ENCODE measurements around the gene CISTR.

CISTR gene

DNA sequence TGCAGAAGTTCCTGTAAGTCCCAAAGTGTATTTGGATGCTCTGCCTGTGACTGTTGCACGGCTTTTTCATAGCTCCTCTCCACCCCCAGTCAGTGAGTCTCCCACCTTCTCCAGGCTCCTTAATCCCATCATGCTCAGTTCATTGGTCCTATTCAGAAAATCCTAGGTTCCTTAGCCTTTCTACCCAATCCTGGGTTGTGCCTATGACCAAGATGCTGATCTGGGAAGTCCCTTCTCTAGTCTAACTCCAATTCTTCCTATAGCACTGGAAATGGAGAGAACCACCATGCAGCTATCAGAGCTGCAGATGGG lies 7.7 kb downstream of the CISTR start:
- Histone ChIP-seq H3K4me3 (ENCODE audit: low read length in 2 of 2) (no peak overlapping the region), H3K27ac (ENCODE audit: low read length) (no peak overlapping the region), H3K36me3 (ENCODE audit: control insufficient read depth in 2 of 2, insufficient read depth in 2 of 2, low read length in 2 of 2) (no peaks in the 10 kb centered on the region), H3K9me3 (ENCODE audit: control insufficient read depth in 2 of 2, low read length in 2 of 2) (no peaks in the 10 kb centered on the region), H3K9ac (ENCODE audit: low read length in 2 of 2) (no peak overlapping the region), H3K27me3 (ENCODE audit: control insufficient read depth in 1 of 2, insufficient read depth in 2 of 2, low read length in 2 of 2) (peaks cover 47 to 49% of the 10 kb centered on the region in 2 donors), H3K4me1 (ENCODE audit: control insufficient read depth, insufficient read depth, low read length) (peaks cover 18% of the 10 kb centered on the region)

GRCh38 chr12:53743266-53744129 lies 8.3 kb downstream of the CISTR start:
- H3K4me1 ChIP-seq (ENCODE audit: control insufficient read depth, insufficient read depth, low read length): peaks cover 18% of the 10 kb centered on the region
- no peak overlapping the region for H3K27ac ChIP-seq (ENCODE audit: low read length)
- H3K4me3 ChIP-seq (ENCODE audit: low read length in 2 of 2): peak overlapping the region in 1 of 2 donors; percentile 55
- H3K27me3 ChIP-seq (ENCODE audit: control insufficient read depth in 1 of 2, insufficient read depth in 2 of 2, low read length in 2 of 2): peaks cover 51 to 53% of the 10 kb centered on the region in 2 donors
- H3K9ac ChIP-seq (ENCODE audit: low read length in 2 of 2): peak overlapping the region in 1 of 2 donors; percentile 21
- H3K36me3 ChIP-seq (ENCODE audit: control insufficient read depth in 2 of 2, insufficient read depth in 2 of 2, low read length in 2 of 2): no peaks in the 10 kb centered on the region
- no peaks in the 10 kb centered on the region for H3K9me3 ChIP-seq (ENCODE audit: control insufficient read depth in 2 of 2, low read length in 2 of 2)

DNA sequence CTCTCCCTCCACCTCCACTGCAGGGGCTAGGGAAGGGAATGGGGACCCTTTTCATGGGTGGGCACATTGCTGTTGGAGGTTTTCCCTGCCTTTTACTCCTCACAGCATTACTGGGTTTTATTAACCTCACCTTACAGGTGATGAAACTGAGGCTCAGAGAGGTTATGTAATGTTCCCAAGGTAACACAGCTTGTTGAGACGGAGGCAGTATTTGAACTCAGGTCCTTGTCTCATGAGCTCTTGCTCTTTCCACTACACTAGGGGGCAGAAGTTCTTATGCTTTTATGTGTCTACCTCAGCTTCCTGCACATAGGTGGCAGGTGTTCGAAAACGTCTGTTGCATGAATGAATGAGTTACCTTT lies 11.7 kb downstream of the CISTR start:
- no peak overlapping the region for H3K27ac ChIP-seq (ENCODE audit: low read length)
- peaks cover 13% of the 10 kb centered on the region for H3K4me1 ChIP-seq (ENCODE audit: control insufficient read depth, insufficient read depth, low read length)
- H3K9ac ChIP-seq (ENCODE audit: low read length in 2 of 2): no peak overlapping the region
- H3K9me3 ChIP-seq (ENCODE audit: control insufficient read depth in 2 of 2, low read length in 2 of 2): no peaks in the 10 kb centered on the region
- peak overlapping the region in 1 of 2 donors; percentile 26 for H3K4me3 ChIP-seq (ENCODE audit: low read length in 2 of 2)
- no peaks in the 10 kb centered on the region for H3K36me3 ChIP-seq (ENCODE audit: control insufficient read depth in 2 of 2, insufficient read depth in 2 of 2, low read length in 2 of 2)
- H3K27me3 ChIP-seq (ENCODE audit: control insufficient read depth in 1 of 2, insufficient read depth in 2 of 2, low read length in 2 of 2): peaks cover 62 to 68% of the 10 kb centered on the region in 2 donors

- Histone ChIP-seq H3K27ac (ENCODE audit: low read length) (no peak overlapping the region), H3K4me1 (ENCODE audit: control insufficient read depth, insufficient read depth, low read length) (peaks cover 13% of the 10 kb centered on the region), H3K4me3 (ENCODE audit: low read length in 2 of 2) (peak overlapping the region; percentile 54 to 57), H3K27me3 (ENCODE audit: control insufficient read depth in 1 of 2, insufficient read depth in 2 of 2, low read length in 2 of 2) (peaks cover 62 to 63% of the 10 kb centered on the region in 2 donors), H3K9me3 (ENCODE audit: control insufficient read depth in 2 of 2, low read length in 2 of 2) (no peaks in the 10 kb centered on the region), H3K9ac (ENCODE audit: low read length in 2 of 2) (no peak overlapping the region), H3K36me3 (ENCODE audit: control insufficient read depth in 2 of 2, insufficient read depth in 2 of 2, low read length in 2 of 2) (no peaks in the 10 kb centered on the region)
Measured at GRCh38 chr12:53739214-53740129, 12.3 kb downstream of the CISTR start.

DNA sequence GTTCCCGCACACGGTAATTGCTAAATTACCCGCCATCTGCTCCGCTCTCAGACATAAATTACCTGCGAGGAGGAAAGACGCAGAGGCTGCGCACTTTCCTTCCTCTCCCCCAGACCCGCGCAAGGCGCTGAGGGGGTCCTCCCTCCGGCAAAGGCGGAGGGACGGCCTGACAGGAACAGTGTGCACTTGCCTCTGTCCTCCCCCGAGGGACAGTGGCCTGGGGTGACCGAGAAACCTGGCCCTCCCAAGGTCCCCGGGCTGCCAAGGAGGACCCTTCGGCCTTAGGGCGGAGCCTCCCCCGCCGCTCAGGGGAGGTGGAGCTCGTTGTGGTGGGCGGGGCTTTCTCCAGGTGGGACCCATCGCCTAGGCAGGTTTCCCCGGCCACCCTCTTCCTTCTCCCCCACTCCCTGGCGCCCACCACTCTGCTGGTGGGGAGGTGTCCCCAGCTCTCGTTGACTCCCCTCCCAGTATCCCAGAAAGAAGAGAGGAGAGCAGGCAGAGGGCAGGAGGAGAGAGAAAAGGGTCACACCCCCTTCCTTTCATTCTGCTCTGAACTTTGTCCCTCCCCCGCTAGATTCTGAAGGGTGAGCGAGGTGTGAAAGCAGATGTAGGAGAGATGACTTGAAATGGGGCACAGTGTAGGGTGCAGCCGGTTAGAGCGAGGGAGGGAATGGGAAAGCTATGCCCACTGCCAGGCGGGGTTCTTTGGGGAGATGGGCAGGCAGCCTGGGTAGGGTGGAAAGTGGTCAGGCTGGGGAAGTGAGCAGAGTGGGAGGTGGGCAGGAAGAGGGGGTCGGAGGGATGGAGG lies 13.2 kb downstream of the CISTR start:
- peaks cover 62 to 63% of the 10 kb centered on the region in 2 donors for H3K27me3 ChIP-seq (ENCODE audit: control insufficient read depth in 1 of 2, insufficient read depth in 2 of 2, low read length in 2 of 2)
- no peak overlapping the region for H3K27ac ChIP-seq (ENCODE audit: low read length)
- H3K36me3 ChIP-seq (ENCODE audit: control insufficient read depth in 2 of 2, insufficient read depth in 2 of 2, low read length in 2 of 2): no peaks in the 10 kb centered on the region
- no peak overlapping the region for H3K4me3 ChIP-seq (ENCODE audit: low read length in 2 of 2)
- H3K9ac ChIP-seq (ENCODE audit: low read length in 2 of 2): no peak overlapping the region
- H3K9me3 ChIP-seq (ENCODE audit: control insufficient read depth in 2 of 2, low read length in 2 of 2): no peaks in the 10 kb centered on the region
- peaks cover 13% of the 10 kb centered on the region for H3K4me1 ChIP-seq (ENCODE audit: control insufficient read depth, insufficient read depth, low read length)

- Histone ChIP-seq H3K4me1 (ENCODE audit: control insufficient read depth, insufficient read depth, low read length) (peaks cover 9% of the 10 kb centered on the region), H3K9ac (ENCODE audit: low read length in 2 of 2) (no peak overlapping the region), H3K9me3 (ENCODE audit: control insufficient read depth in 2 of 2, low read length in 2 of 2) (no peaks in the 10 kb centered on the region), H3K36me3 (ENCODE audit: control insufficient read depth in 2 of 2, insufficient read depth in 2 of 2, low read length in 2 of 2) (no peaks in the 10 kb centered on the region), H3K27ac (ENCODE audit: low read length) (no peak overlapping the region), H3K27me3 (ENCODE audit: control insufficient read depth in 1 of 2, insufficient read depth in 2 of 2, low read length in 2 of 2) (peaks cover 59 to 60% of the 10 kb centered on the region in 2 donors), H3K4me3 (ENCODE audit: low read length in 2 of 2) (no peak overlapping the region)
Measured at GRCh38 chr12:53737951-53738405, 13.8 kb downstream of the CISTR start.

DNA sequence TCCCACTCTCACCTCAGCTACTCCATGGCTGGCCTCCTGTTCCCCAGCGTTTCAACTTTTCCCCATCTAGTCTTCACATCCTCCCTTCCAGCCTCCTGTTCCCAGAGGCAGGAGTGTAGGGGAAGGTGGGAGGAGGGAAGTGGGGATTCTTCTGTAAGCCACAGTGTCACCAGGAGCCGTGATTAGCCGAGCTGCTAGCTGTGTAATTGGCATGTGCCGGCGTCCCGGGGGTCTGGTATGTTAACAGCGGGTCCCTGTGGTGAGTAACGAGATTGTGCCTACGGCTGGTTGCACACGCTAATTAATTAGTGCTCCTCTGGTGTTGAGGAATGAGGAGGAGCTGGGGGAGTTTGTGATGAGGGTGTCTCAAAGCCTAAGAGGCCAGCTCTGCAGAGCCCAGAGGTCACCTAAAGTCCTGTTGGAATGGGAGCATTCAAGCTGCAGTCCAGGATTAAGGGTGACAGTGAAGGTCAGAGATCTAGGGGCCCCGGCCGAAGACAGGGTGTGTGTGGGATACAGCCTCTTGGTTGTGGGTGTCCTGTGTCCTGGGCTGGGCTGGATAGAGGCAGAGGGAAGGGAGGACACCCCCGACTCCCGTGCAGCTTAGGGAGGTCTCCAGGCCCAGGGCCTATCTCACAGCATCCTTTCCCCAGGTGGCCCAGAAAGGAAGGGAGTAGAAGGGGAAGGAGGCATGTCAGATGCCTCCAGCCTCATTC lies 14.5 kb downstream of the CISTR start:
- Histone ChIP-seq H3K4me3 (ENCODE audit: low read length in 2 of 2) (no peak overlapping the region), H3K9ac (ENCODE audit: low read length in 2 of 2) (no peak overlapping the region), H3K27ac (ENCODE audit: low read length) (no peak overlapping the region), H3K4me1 (ENCODE audit: control insufficient read depth, insufficient read depth, low read length) (peaks cover 9% of the 10 kb centered on the region), H3K36me3 (ENCODE audit: control insufficient read depth in 2 of 2, insufficient read depth in 2 of 2, low read length in 2 of 2) (no peaks in the 10 kb centered on the region), H3K27me3 (ENCODE audit: control insufficient read depth in 1 of 2, insufficient read depth in 2 of 2, low read length in 2 of 2) (peaks cover 51 to 52% of the 10 kb centered on the region in 2 donors), H3K9me3 (ENCODE audit: control insufficient read depth in 2 of 2, low read length in 2 of 2) (no peaks in the 10 kb centered on the region)

DNA sequence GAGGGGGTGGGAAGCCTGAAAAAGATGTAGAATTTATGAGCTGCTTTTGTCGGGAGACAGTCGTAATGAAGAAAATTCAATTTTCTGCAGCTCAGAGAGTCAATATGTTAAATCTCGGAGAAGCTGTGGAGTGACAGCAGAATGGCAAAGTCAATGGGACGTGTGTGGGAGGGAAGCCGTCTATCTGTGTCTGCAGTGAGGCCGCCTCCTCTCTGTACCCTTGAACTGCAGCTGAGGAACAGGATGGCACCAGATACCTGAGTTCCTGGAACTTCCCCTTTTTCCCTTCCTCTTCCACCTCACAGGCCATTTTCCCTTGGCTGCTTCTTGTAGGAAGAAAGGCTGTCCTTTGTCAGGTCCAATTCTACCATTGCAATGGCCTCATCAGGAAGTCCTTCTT lies 15.2 kb downstream of the CISTR start:
- Histone ChIP-seq H3K4me3 (ENCODE audit: low read length in 2 of 2) (no peak overlapping the region), H3K36me3 (ENCODE audit: control insufficient read depth in 2 of 2, insufficient read depth in 2 of 2, low read length in 2 of 2) (no peaks in the 10 kb centered on the region), H3K9me3 (ENCODE audit: control insufficient read depth in 2 of 2, low read length in 2 of 2) (no peaks in the 10 kb centered on the region), H3K9ac (ENCODE audit: low read length in 2 of 2) (no peak overlapping the region), H3K27ac (ENCODE audit: low read length) (no peak overlapping the region), H3K27me3 (ENCODE audit: control insufficient read depth in 1 of 2, insufficient read depth in 2 of 2, low read length in 2 of 2) (peaks cover 48% of the 10 kb centered on the region in 2 donors), H3K4me1 (ENCODE audit: control insufficient read depth, insufficient read depth, low read length) (peaks cover 9% of the 10 kb centered on the region)

DNA sequence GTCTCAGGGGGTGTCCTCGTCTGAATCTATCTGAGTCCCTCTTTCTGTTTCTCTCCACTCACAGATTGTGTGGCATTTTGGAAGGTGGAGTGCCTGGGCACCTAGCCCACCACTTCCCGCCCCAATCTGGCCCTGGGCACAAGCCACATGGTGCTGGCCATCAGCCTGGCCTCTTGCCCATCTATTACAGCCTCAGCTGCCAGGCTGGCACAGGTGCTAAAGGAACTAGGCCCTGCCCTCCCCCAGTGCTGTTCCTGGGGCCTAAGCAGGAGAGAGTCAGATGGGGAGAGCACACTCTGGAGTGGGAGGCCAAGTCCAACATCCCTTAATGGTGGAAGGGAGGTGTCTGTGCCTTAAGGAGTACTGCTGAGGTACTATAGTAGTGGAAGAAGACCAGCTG lies 16.2 kb downstream of the CISTR start:
- Histone ChIP-seq H3K4me1 (ENCODE audit: control insufficient read depth, insufficient read depth, low read length) (peaks cover 9% of the 10 kb centered on the region), H3K9me3 (ENCODE audit: control insufficient read depth in 2 of 2, low read length in 2 of 2) (no peaks in the 10 kb centered on the region), H3K4me3 (ENCODE audit: low read length in 2 of 2) (no peak overlapping the region), H3K36me3 (ENCODE audit: control insufficient read depth in 2 of 2, insufficient read depth in 2 of 2, low read length in 2 of 2) (no peaks in the 10 kb centered on the region), H3K27ac (ENCODE audit: low read length) (no peak overlapping the region), H3K9ac (ENCODE audit: low read length in 2 of 2) (no peak overlapping the region), H3K27me3 (ENCODE audit: control insufficient read depth in 1 of 2, insufficient read depth in 2 of 2, low read length in 2 of 2) (peaks cover 38 to 42% of the 10 kb centered on the region in 2 donors)

DNA sequence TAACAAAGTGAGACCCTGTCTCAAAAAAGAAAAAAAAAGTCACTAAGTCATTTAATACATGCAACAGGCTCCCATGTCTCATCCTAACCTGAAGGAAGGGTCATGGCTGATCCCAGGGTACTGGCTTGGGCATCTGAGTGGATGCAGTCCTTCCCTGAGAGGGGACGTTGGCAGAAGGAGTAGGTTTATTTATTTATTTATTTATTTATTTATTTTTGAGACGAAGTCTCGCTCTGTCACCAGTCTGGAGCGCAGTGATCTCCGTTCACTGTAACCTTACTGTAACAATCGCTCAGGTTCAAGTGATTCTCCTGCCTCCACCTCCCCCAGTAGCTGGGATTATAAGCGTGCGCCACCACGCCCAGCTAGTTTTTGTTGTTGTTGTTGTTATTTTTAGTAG lies 17.4 kb downstream of the CISTR start:
- Histone ChIP-seq H3K27ac (ENCODE audit: low read length) (no peak overlapping the region), H3K27me3 (ENCODE audit: control insufficient read depth in 1 of 2, insufficient read depth in 2 of 2, low read length in 2 of 2) (peaks cover 30 to 32% of the 10 kb centered on the region in 2 donors), H3K4me3 (ENCODE audit: low read length in 2 of 2) (no peak overlapping the region), H3K9me3 (ENCODE audit: control insufficient read depth in 2 of 2, low read length in 2 of 2) (no peaks in the 10 kb centered on the region), H3K4me1 (ENCODE audit: control insufficient read depth, insufficient read depth, low read length) (peaks cover 2% of the 10 kb centered on the region), H3K9ac (ENCODE audit: low read length in 2 of 2) (no peak overlapping the region), H3K36me3 (ENCODE audit: control insufficient read depth in 2 of 2, insufficient read depth in 2 of 2, low read length in 2 of 2) (no peaks in the 10 kb centered on the region)

Data from stomach smooth muscle (tissue), 2 donors.